Mesenteric fat pad (tissue), 1 donor: ENCODE results near the gene MCTP1. TPM values are rescaled to one million over a fixed set of nuclear protein-coding genes. Genes with fewer than 3 reads are reported as not detected.

Experiments used
- DNase-seq: peaks from one replicate; pipeline ENCODE4 v3.0.0-alpha.2; 2020; ENCODE audit warnings: low spot score
- total RNA-seq: library from RNA; stranded (reverse); fragmentation: NEBNext Ultra II Directional; extraction: Animal tissue kit (Norgen Biotek cat#: 25700); gene quantifications from one replicate; pipeline ENCODE4 v1.2.1, GENCODE V29; 2021
- donor health status: DM: yes; HTN: yes; CAD: no.

The MCTP1 gene
- total RNA-seq, 1 donor from 2014 or later = 37.5 TPM

DNA sequence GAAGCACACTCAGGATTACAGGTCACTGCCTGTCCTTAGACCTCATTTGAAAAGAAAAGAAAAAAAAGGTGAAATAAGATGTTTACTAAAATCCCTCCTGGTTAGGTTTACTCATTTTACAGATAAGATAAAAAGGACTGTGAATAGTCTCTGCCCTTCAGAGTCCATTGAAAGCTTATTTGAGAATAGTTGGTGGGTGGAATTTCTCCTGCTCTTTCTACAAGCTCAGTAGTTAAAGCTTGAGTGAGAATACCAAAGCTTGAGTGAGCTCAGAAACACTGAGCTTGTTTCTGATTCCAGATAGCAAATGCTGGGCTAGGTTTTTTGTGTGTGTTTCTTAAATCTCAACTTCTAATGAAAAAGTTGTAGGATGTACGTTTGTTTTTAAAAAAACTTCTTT lies 559.8 kb downstream of the MCTP1 start:
- DNase-seq = no peak

DNA sequence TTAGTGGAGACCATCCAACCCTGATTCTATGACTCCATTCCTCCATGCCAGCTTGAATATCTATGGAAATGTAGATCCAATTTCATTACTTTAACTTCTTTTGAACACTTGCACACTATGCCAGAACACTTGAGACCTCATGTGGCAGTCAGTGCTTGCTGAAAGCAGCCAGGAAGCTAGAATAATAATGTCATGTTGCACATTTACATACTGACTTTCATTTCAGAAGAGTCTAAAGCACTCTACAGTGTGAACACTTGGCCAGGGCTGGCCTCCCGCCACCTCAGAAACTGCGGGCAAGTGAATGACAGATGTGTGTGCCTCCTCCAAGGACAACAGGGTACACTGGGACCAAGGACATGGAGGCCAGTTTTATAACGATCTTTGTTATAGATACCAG lies 569.1 kb downstream of the MCTP1 start:
- DNase-seq = no peak

DNA sequence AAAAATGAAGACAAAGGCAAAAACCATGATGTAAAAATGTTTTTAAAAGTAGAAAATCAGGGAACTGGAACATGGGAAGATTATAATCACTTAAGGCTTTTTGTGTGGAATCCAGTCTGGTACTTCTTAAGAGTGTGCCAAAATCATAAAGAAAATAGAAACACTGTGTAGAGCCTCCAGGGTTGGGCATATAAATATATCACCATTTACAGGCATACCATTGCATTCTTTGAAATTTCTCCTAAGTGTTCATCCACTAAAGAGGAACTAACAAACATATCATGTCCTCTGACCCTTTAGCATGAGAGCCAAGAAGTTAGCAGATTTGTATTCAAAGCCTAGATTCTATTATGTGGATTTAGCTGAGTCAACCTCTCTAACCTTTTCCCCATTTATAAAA lies 573.1 kb downstream of the MCTP1 start:
- DNase-seq = no peak

DNA sequence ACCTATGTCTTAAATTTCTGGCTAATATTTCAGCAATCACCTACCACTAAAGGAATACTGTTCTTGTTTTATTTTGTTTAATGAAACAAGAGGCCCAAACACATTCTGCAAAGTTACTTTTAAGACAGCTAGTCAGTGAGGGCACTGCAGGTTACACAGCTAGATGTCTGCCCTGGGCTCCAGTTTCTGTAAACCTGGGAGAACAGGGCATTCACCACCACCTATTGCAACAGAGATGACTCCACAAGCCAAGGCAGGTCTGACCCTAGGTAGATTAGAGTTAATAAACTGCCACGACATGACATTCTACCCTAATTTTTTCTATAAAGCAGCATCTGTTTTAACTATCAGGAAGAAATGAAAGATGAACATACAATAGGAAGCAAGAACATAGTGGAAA lies 575.6 kb downstream of the MCTP1 start:
- no peak for DNase-seq

DNA sequence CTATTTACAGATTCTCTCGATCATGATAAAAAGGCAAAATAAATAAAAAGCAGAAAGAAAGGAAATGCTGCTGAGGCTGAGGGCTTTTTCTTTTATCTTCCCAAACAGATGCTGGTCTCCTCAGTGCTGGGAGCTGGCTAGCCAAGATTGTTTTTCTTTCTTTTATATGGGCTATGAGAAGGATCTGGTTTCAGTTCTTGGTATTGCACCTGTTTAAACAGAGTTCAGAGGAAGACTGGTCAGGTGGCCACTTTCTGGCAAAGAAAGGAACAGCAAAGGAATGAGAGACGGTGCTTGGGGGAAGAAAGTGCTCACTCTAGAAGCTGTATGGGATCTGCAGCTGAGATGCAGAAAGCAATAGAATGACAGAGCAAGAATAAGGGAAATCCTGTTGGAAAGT lies 577.5 kb downstream of the MCTP1 start:
- no peak for DNase-seq

DNA sequence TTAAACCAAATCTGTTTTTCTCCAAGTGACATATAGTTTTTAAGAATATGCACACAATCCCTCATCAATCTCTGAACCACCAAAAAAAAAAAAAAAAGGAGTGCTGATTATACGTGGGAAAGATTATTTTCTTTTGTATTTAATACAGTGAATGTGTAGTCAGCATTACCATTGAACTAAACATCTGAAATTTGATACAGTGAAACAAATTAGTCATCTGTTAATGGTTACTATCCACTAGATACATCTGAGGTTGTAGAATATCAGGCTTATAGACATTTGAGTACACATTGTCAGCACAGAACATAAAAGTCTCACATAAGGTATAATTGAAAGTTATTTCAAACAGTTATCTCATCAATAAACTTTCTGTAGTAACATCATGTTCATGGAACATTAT lies 579.5 kb downstream of the MCTP1 start:
- no peak for DNase-seq

DNA sequence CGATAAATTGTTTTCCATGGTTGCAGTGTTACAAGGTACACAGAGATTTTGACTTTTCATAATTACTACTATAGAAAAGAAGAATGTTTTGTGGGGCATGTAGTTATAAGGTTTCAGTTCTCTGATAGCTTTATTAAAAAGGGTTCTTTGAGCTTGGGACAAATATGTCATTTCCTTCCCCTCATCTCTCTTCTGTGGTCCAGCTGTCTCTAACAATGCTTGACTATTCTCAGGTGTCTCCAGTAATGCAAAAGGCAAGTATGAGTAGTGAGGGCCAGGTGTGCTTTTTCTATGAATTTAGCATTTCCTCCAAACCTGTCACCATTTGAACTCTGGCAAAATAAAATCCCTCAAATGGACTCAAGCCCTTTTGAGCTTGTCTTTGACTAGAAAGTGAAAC lies 582.2 kb downstream of the MCTP1 start:
- DNase-seq = no peak

DNA sequence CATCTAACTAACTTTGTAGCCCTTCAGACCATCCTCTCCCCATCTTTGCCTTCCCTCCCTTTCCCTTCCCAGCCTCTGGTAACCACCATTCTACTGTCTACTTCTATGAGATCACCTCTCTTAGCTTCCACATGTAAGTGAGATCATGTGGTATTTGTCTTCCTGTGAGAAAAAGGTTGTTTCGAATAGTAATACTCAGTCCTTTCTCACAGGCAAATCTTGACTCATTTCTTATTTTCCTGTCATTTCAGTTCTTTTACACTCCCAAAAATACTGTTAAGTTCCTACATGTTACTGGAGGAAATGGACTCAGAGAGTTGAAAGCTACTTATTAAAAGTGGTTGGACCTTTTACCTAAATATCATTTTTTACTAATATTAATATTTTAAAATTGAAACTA lies 584.3 kb downstream of the MCTP1 start:
- DNase-seq = no peak

DNA sequence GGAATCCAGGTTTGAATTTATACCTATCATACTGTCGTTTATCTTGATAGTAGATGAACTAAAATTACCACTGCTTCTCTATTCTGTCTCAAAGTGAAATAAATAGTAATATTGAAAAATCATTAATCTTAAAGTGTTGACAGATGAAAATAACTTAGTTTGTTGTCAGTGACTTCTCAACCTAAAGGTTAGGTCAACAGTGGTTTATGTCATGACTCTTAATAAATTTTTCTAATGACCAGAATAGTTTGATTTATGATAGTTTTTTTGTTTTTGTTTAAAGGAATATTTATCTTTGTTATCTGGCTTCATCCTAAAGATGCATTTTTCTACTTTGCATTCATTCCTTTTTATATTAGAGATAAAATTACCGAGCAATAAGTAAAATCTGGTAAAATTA lies 585.3 kb downstream of the MCTP1 start:
- DNase-seq = no peak

DNA sequence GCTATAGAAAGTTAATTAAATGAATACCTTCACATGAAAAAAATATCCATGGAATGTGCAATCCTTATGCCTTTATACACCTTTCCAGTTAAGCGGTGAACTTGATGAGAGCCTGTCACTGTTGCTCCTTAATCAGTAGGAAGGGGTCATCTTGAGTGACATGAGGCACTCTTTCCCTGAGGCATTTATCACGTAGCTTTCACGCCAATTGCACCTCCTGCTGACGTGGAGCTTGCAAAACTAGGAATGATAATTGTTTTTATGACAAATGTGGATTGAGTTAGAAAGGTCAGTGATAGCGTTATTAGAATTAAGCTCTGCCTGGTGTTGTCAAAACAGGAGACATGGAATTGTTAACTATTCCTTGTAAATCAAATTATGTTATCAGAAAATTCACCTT lies 586.7 kb downstream of the MCTP1 start:
- DNase-seq = no peak

DNA sequence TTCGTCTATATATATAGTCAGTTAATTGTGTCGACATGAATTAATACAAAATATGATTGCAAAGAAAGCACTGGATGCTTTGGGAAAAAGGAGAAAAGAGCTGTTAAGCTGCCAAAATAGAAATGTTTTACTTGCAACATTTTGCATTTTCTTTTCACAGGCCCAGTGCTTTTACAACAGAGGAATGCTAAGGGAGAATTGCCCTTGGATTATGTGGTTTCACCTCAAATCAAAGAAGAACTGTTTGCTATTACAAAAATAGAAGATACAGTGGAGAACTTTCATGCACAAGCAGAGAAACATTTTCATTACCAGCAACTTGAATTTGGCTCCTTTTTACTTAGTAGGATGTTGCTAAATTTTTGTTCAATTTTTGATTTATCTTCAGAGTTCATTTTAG lies 590.2 kb downstream of the MCTP1 start:
- DNase-seq = no peak

DNA sequence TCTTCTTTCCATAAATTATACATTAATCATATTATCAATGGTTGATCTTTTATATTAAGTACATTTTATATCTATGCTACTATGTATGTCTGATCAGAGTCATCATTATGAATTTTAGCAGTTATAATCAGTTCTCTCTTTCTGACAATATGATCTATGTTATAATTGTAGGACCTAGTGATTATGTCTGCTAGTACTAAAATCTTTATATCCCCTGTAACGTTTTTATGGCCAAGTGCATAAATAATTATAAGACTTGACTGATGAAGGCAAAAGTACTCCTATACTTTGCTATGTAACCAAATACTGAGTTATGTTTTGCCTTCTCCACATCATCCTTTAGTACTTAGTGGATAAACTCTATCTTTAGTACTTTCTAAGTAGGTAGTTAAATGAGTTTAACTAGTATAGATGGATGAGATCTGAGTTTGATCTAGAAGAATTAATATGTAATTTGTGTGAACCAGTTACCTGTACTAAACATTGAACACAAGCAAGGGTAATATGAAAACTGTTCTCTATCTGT lies 591.0 kb downstream of the MCTP1 start:
- DNase-seq = no peak

DNA sequence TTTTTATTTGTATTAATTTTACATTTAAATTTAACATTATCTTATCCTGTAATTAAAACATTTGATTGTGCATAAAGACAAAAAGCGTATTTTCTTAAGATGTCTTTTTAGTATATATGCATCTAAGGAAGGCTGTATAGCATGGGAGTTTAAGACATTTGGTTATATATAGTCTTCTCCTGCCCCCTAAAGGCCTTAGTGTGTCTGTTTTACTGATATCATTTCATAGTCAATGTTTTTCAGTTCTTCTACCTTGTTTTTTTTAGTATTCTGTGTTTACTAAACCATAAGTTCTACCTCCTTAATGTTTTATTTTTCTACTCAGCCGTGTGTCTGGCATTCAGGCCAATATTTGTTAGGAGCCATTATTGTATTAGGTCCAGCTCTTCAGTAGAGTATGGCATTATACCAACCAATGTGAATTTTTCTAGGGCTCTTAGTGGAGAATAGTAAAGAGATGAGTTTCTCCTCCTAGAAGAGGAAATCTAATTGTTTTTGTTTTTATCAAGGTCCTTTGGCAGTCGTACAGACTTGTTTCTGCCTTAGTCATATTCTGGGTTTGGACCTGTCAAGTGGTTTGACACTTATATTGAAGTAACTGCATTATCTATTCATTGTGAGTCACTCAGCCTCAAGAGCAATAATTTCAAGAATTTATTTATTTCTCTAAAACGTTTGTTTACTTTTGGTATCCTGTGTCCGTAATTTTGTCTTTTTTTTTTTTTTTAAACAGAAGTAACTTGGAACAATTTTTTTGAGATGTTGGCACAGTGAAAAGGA lies 591.7 kb downstream of the MCTP1 start:
- DNase-seq = no peak

DNA sequence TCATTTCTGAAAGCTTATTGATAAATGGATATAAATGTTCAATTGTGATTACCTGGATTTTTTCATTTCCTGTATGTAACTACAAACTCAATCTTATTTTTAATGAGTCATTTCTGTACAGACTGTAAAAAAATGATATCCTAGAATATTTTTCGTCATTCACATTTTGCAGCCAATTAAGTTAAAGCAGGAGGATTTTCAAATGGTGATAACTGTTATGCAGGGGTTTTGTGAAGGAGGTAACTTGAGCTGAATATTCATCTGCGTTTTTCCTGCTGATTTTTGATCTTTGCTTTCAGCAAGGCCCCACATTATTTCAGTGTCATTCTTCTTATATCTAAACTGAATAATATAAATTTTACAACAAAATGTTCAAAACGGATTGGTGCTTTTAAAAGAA lies 592.3 kb downstream of the MCTP1 start:
- no peak for DNase-seq

DNA sequence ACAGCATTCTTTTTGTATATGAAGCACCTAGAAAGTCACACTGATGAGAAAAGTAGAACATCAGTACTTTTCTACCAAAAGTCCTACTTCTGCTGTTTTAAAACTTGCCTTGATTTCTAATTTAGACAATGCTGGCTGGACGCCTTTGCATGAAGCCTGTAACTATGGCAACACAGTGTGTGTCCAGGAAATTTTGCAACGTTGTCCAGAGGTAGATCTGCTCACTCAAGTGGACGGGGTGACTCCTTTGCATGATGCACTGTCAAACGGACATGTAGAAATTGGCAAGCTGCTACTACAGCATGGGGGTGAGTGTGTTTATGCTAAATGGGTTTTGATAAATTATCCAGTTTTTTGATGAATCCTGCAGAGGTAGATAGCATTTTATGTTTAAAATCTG lies 592.9 kb downstream of the MCTP1 start:
- no peak for DNase-seq

DNA sequence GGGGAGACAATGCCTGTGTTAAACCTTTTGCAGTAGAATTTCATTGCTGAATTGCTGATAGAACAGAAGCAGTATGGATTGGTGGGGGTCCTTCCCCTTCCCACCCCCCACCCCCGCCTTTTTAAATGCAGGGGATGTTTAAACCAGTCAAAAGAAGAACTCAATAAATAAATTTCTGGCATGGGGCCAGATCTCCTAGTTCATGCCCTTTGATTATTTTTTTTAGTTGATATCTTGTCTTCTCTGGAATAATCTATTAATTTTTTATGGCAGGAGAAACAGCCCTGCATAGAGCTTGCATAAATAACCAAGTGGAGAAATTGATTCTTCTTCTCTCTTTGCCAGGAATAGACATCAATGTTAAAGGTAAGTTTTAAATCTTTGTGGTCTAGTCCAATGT lies 593.6 kb downstream of the MCTP1 start:
- no peak for DNase-seq

DNA sequence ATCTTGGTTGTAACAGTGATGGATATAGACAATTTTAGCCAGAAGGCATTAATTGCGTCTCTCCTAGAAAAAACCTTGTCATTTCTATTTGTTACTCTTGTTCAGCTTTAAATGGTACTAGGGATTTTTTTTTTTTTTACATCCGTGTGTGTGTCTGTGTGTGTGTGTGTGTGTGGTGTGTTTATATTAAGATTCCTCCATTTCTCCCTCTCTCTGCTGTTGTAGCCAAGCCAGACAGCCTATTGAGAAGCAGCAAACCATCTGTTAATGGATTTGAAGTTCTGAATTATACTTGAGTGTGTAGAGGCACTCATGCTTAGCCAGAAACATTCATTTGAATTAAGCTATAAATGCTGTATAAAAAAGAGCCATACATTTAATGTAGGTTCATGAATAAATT lies 594.1 kb downstream of the MCTP1 start:
- DNase-seq = no peak

DNA sequence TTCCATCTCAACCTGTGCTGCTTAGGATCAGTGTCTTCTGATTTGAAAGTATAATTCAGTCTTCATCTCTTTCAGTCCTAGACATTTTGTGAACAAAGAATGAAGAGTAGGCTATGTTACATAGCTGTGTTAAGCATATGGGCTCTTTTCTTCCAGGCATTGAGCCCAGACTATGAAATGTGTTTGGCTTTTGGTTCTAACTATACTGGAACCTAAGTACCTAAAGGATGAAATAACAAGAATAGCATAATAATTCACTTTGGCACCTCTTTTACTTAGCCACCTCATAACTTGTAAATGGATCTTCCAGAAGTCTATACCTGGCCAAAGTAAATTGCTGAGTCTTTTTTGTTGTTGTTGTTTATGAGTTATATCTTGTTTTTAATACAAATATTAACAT lies 595.0 kb downstream of the MCTP1 start:
- DNase-seq = no peak

DNA sequence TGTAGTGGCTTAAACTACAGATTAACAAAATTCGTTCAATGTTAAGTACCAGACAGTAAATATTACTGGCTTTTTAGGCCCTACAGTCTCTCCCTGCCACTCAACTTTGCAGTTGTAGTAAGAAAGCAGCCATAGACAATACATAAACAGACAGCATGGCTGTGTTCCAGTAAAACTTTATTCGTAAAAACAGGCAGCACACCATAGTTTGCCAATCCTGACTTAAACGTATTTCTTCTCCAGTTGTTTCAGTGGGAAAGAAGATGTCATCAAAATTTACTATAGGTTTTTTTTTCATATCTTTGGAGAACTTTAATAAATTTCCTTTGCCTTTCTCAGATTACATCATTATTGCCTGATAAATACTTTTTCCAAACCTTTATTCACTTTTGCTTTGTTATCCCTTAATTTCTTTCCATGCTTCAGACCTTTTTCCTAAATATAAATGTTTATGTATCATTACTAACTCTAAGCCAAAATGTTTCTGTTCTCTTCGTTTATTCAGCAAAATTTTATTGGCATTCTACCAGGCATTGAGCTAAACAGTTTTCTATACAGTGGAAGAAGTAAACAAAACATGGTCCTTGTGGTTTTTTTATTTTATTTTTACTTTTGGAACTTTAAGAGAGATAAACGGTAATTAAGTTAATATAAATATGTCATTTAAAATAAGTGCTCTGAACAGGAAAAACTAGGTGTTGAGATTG lies 601.9 kb downstream of the MCTP1 start:
- no peak for DNase-seq

DNA sequence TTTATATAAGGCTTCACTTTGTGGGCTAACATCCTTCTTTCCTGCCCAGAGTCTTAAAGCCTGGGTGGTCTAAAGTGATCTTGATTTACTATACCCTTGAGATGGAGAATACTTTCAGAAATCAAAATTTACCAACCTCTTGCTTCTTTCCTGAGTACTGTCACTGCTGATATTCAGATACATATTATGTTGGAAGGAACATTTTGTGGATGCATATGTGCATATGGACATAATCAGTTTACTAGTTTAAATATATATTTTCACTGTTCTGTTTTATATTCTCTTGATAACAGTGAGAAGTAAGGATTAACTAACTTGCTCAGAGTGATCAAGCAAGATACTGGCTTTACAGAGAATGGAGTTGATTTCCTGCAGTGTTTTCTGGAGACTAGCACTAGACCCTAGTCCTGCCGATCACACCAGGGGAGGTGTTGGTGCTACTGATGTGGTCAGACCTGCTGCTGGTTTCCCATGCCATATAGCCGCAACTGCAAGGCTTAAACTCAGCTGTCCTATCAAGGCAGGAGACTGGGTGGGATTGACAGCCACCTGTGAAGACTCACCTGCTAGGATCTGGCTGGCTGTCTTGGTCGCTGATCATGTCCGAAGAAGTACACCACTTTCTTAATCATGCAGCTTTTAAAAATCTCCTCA lies 608.8 kb downstream of the MCTP1 start:
- no peak for DNase-seq

DNA sequence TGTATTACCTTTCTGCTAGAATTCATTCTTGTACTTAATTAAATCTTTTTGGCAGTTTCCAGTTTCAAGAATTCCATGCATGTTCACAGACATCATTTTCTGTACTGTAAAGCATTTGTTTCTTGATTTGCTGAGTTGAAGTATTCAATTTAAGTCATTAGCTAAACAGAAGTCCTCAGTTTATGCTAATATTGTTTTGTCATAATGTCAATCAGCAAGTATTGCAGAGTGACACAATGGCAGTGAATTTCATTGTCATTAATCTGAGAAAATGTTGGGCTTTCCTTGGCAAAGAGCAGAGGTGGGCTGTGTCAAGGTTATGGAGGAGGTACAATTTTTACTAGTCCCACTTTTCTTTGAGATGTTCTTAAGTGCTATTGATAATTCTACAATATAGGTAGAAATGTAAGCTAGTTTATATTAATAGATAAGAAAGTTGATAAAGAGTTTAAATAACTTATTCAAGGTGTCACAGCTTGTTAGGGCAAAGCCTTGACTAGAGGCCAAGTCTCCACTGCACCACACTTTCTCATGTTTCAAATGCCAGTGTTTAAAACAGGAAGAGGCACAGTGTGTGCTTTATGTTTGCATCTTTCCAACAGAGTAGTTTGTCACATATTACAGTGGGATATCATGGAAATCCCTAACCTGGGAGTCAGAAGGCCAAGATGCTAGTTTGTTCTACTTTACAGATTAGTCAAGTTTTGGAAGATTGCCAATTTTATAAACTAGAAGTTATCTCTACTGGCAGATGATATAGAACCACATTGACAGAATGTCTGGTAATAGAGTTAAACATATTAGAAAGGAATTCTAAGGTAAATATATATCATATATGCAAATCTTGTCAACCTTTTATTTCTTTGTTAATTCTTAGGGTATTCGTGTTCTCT lies 610.2 kb downstream of the MCTP1 start:
- DNase-seq = no peak
